Activated naive CD4-positive, alpha-beta T cell treated with anti-CD3 and anti-CD28 coated beads for 36 hours (primary cell): ENCODE data around the gene URB1. TPM values are rescaled to one million over a fixed set of nuclear protein-coding genes. Genes with fewer than 3 reads are reported as not detected.
"Not testable (repeated sequence)": the region's sequence is repeated elsewhere in the genome, so short reads cannot be mapped to it uniquely, and the experiment has no call there.

Experiments
- CTCF ChIA-PET: fragments of 350-600 bp; sonication (Branson Sonifier 250); formaldehyde crosslinking; loops from one replicate; lab custom pipeline; 2021; ENCODE audit warnings: antibody characterized with exemption; lab: Charles Lee
- DNase-seq: peaks from one replicate; pipeline ENCODE4 v3.0.0-alpha.2; 2020
- H3K27ac Mint-ChIP-seq: one replicate; pipeline ENCODE4 v1.8.0; 2021; ENCODE audit warnings: mild to moderate bottlenecking, mixed read lengths
- H3K27me3 Mint-ChIP-seq: one replicate; pipeline ENCODE4 v1.8.0; 2021; ENCODE audit warnings: low read depth, mixed read lengths
- H3K36me3 Mint-ChIP-seq: one replicate; pipeline ENCODE4 v1.8.0; 2021; ENCODE audit warnings: low read depth, mixed read lengths
- H3K4me1 Mint-ChIP-seq: one replicate; pipeline ENCODE4 v1.8.0; 2021; ENCODE audit warnings: low read depth, mixed read lengths
- H3K4me3 Mint-ChIP-seq: one replicate; pipeline ENCODE4 v1.8.0; 2021; ENCODE audit warnings: mild to moderate bottlenecking, moderate library complexity, mixed read lengths
- H3K9me3 Mint-ChIP-seq: one replicate; pipeline ENCODE4 v1.8.0; 2021; ENCODE audit warnings: mixed read lengths
- intact Hi-C: fragments of 100-400 bp; cut with micrococcal nuclease; formaldehyde crosslinking; loops from one replicate; pipeline ENCODE4 v1.15.1; 2023
- total RNA-seq, 2 experiments: library from RNA; stranded (reverse); gene quantifications; one replicate each; pipeline ENCODE4 v1.2.3, GENCODE V29; 2021

The URB1 gene
- total RNA-seq, 2 experiments from 2014 or later, result 20.8 to 21.4 TPM

DNA sequence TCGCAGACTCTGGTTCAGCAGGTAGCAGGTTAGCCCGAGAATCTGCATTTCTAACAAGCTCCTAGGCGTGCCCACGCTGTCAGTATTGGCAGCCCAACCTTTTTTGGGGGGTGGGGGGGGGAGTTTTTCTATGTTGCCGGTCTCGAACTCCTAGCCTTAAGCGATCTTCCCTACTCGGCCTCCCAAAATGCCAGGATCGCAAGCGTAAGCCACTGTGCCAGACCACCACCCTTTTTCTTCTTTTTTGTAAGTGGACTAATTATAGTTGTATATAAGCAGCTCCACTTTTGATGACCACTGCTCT is 113.5 kb downstream of the URB1 start:
- H3K4me1 Mint-ChIP-seq, result peaks cover 17% of the 10 kb centered on the region
- H3K27me3 Mint-ChIP-seq, result no peaks in the 10 kb centered on the region
- H3K4me3 Mint-ChIP-seq, result peak overlapping the region; percentile 100
- intact Hi-C loops, result loop anchor here (1.0 to 5.0 kb wide), 11 partner anchors 114 to 1147 kb away; partner anchors contain the start of genes CFAP298, EVA1C, SCAF4 and SOD1
- CTCF ChIA-PET, result interaction anchor here (0.6 to 0.7 kb wide), 3 partner anchors 320 to 1672 kb away, joined by 3 to 5 read pairs (median 4); no protein-coding TSS in a partner anchor
- peaks cover 22% of the 10 kb centered on the region for H3K36me3 Mint-ChIP-seq
- no peaks in the 10 kb centered on the region for H3K9me3 Mint-ChIP-seq
- no peak for DNase-seq
- peak overlapping the region; percentile 90 for H3K27ac Mint-ChIP-seq

DNA sequence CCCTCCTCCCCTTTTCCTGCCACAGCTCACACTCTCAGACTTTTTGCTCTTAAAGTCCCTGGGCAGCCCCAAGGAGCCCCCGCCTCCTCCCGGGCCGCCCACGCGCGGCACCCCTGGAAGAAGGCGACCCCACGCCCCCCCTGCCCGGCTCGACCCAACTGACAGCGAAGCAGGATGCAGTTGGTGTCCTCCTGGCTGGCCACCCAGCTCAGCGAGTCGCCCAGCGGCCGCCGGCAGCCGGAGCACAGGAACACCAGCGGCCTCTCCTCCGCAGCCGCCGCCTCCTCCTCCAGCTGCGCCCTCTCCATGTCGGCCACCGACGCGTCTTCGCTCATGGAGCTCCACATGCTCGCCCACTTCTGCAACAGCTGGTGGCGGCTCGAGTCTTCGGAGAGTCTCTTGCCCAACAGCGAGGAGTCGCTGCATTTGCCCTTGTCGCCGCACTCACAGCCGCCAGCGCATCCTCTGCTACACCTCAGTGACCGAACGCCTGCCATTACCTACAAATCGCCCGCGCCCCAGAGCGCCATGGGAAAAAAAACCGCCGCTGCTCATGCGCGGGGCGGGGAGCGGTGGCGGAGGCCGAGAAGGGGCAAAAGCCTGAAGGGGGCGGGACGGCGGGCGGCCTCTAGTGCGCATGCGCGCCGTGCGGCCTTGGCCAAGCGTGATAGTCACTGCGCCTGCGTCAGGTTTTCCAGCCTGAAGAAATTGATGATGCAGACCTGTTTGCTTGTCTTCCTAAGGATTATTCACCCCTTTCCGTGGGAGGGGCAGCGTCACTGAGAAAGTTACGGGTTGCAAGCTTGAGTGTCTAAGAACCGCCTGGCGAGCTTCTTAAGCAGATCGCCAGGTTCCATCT is 114.1 kb downstream of the URB1 start, which contains the start of gene MIS18A:
Gene MIS18A (minus strand): TSS at position 532 of the 859 bp plus-strand sequence. CDS start 35 bp downstream, at position 497.
- intact Hi-C loops, result loop anchor here (1.0 to 5.0 kb wide), 12 partner anchors 115 to 1146 kb away; partner anchors contain the start of genes CFAP298, EVA1C, SCAF4 and SOD1
- H3K36me3 Mint-ChIP-seq, result peaks cover 24% of the 10 kb centered on the region
- CTCF ChIA-PET, result interaction anchor here (0.6 to 0.7 kb wide), 4 partner anchors 193 to 1673 kb away, joined by 3 to 5 read pairs (median 4); no protein-coding TSS in a partner anchor

DNA sequence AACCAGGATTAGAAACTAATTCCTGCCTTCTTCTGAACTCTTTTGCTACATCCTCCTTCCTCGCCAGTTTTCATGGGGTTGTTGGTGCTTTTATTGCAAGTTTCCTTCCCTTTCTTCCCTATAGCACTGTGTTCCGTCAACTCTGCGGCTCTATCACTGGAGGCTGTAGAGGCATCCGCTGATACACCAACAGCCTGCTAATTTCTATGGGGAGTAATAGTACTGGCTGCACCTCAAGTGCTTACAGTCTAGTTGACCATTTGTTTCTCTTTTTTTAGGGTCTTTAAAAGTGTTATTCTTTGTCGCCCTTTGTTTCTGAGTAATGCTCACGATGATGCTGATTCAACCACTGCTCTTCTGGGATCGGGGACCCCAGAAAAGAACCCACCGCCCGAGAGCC is 114.7 kb downstream of the URB1 start:
- Mint-ChIP-seq H3K27me3 (no peaks in the 10 kb centered on the region), H3K27ac (peak overlapping the region; percentile 90), H3K36me3 (peaks cover 21% of the 10 kb centered on the region), H3K9me3 (no peaks in the 10 kb centered on the region), H3K4me1 (peaks cover 17% of the 10 kb centered on the region), H3K4me3 (peak overlapping the region; percentile 100)
- intact Hi-C loops, result loop anchor here (1.0 to 5.0 kb wide), 3 partner anchors 135 to 1146 kb away; partner anchors contain the start of gene EVA1C
- peak; percentile 7 for DNase-seq
- CTCF ChIA-PET, result interaction anchor here (0.7 kb wide), 1 partner anchor 194 kb away, joined by 3 read pairs; no protein-coding TSS in a partner anchor

More for the DNA sequence above, 114.1 kb downstream of the URB1 start, which contains the start of gene MIS18A:
- Mint-ChIP-seq H3K27ac (peak within 1 kb of the TSS; percentile 90), H3K4me1 (peaks cover 17% of the 10 kb centered on the region), H3K9me3 (no peaks in the 10 kb centered on the region), H3K27me3 (no peaks in the 10 kb centered on the region), H3K4me3 (peak within 1 kb of the TSS; percentile 100)
- peak; percentile 98 for DNase-seq

DNA sequence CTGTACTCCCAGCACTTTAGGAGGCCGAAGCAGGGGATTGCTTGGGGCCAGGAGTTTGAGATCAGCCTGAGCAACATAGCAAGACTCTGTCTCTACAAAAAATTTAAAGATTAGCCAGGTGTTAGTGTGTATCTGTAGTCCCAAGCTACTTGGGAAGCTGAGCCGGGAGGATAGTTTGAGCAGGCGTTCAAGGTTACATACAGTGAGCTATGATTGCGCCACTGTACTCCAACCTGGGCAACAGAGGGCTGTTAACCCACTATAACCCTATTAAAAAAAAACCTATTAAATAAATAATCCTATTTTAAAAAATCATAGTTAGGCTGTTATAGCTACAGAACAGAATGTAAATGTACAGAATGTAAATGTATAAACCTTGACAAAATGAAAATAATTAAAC is 116.1 kb downstream of the URB1 start:
- Mint-ChIP-seq H3K9me3 (no peaks in the 10 kb centered on the region), H3K4me1 (peaks cover 17% of the 10 kb centered on the region), H3K27me3 (no peaks in the 10 kb centered on the region), H3K36me3 (peaks cover 15% of the 10 kb centered on the region), H3K27ac (no peak overlapping the region), H3K4me3 (no peak overlapping the region)
- DNase-seq, result no peak
- CTCF ChIA-PET, result interaction anchor here (0.7 kb wide), 1 partner anchor 470 kb away, joined by 3 read pairs; no protein-coding TSS in a partner anchor
- intact Hi-C loops, result loop anchor here (5.0 kb wide), 1 partner anchor 1144 kb away; no protein-coding TSS in a partner anchor

DNA sequence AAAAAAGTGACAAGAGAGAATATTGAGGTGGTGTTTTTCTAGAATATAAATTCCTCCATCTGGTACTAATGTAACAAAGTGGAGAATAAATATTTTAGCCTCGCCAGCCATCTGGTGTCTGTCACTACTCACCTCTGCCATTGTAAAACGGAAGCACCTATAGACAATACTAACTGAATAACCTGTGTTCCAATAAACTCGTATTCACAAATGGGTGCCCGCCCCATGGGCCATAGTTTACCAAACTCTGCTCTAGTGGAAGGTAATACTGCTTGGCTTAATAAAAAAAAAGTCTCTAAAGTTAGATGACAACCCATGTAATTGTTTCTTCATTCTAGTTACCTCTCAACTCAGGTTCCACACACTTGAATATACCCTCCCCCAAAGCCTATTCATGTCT is 122.1 kb downstream of the URB1 start:
- Mint-ChIP-seq H3K4me3 (no peak overlapping the region), H3K4me1 (peaks cover 2% of the 10 kb centered on the region), H3K27me3 (no peaks in the 10 kb centered on the region), H3K36me3 (peaks cover 28% of the 10 kb centered on the region), H3K9me3 (no peaks in the 10 kb centered on the region), H3K27ac (no peak overlapping the region)
- CTCF ChIA-PET, result no interaction called here
- no peak for DNase-seq
- intact Hi-C loops, result no loop called here

DNA sequence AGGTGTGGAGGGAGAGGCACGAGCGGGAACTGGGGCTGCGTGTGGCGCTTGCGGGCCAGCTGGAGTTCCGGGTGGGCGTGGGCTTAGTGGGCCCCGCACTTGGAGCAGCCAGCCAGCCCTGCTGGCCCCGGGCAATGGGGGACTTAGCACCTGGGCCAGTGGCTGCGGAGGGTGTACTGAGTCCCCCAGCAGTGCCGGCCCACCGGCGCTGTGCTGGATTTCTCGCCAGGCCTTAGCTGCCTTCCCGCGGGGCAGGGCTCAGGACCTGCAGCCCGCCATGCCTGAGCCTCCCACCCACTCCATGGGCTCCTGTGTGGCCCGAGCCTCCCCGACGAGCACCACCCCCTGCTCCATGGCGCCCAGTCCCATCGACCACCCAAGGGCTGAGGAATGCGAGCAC is 127.5 kb downstream of the URB1 start:
- H3K27ac Mint-ChIP-seq, H3K9me3 Mint-ChIP-seq, DNase-seq, H3K4me3 Mint-ChIP-seq, H3K27me3 Mint-ChIP-seq, H3K4me1 Mint-ChIP-seq, intact Hi-C loops, CTCF ChIA-PET: not testable (repeated sequence)
- peaks cover 18% of the 10 kb centered on the region for H3K36me3 Mint-ChIP-seq

DNA sequence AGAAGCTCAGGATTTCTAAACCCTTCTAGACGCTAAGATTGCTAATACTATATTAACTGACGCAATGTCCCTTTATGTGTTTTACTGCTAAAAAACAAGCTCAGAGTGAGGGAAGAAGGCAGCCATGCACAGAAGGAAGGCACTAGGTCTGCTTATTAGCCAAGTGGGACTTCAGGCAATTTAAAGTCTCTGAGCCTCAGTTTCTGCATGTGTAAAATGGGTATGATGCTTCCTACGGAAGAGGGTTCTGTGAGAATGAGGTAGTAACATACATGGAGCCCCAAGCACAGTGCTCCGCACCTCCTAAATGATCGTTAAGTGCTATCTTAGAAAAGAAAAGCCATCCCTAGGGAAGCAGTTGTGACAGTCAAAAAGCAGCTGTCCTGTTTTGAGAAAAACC is 130.9 kb downstream of the URB1 start:
- Mint-ChIP-seq H3K36me3 (peaks cover 7% of the 10 kb centered on the region), H3K9me3 (no peaks in the 10 kb centered on the region), H3K4me1 (no peaks in the 10 kb centered on the region), H3K4me3 (no peak overlapping the region), H3K27me3 (no peaks in the 10 kb centered on the region), H3K27ac (no peak overlapping the region)
- CTCF ChIA-PET, result interaction anchor here (0.6 to 1.4 kb wide), 2 partner anchors 339 to 396 kb away, joined by 4 read pairs; no protein-coding TSS in a partner anchor
- intact Hi-C loops, result no loop called here
- no peak for DNase-seq

Other genes with a start within 250 kb of the URB1 start
- gene MIS18A, start 114.0 kb downstream of the URB1 start, total RNA-seq, result 10 to 100 TPM; 37.4 to 37.8 TPM
- gene MRAP, start 94.2 kb downstream of the URB1 start, total RNA-seq, result not detected
- 1 to 10 TPM; 5.3 to 5.9 TPM for gene EVA1C, start 19.7 kb upstream of the URB1 start, total RNA-seq
- gene TCP10L, start 192.5 kb upstream of the URB1 start, total RNA-seq, result under 1 TPM; 0.30 to 0.50 TPM
- gene CFAP298, start 219.4 kb upstream of the URB1 start, total RNA-seq, result 10 to 100 TPM; 33.3 to 35.6 TPM